Fibroblast of lung (primary cell): ENCODE measurements around the gene EPS8L3. TPM values are rescaled to one million over a fixed set of nuclear protein-coding genes. Genes with fewer than 3 reads are reported as not detected.
"Not testable (repeated sequence)": the region's sequence is repeated elsewhere in the genome, so short reads cannot be mapped to it uniquely, and the experiment has no call there.

Source experiments
- DNase-seq, 2 donors: peaks; one replicate each; pipeline versions ENCODE4 v3.0.0 to v3.0.0-alpha.2; 2010; ENCODE audit warnings: low read depth in 2 of 2
- H2AFZ ChIP-seq: 2 replicates; pipeline ENCODE4 v1.5.1; 2012; ENCODE audit warnings: low read length, control low read depth, inconsistent platforms
- H3K27ac ChIP-seq: 2 replicates; pipeline ENCODE4 v1.5.1; 2011; ENCODE audit warnings: low read length, control low read depth; ENCODE audit not compliant: insufficient read depth
- H3K27me3 ChIP-seq: 2 replicates; pipeline ENCODE4 v1.5.1; 2011; ENCODE audit warnings: mild to moderate bottlenecking, low read length; ENCODE audit not compliant: control insufficient read depth, insufficient read depth
- H3K36me3 ChIP-seq: 2 replicates; pipeline ENCODE4 v1.5.1; 2011; ENCODE audit warnings: low read length; ENCODE audit not compliant: control insufficient read depth, insufficient read depth
- H3K4me1 ChIP-seq: 2 replicates; pipeline ENCODE4 v1.5.1; 2011; ENCODE audit warnings: low read length; ENCODE audit not compliant: control insufficient read depth, insufficient read depth; ENCODE audit errors: extremely low read depth
- H3K4me2 ChIP-seq: 2 replicates; pipeline ENCODE4 v1.5.1; 2011; ENCODE audit warnings: low read length, control low read depth; ENCODE audit not compliant: insufficient read depth; ENCODE audit errors: extremely low read depth
- H3K4me3 ChIP-seq, 4 experiments: fragments of 200-600 bp in 1 of 4; sonication (generic) in 1 of 4; replicated peaks in 1 of 4; 2 replicates each; pipeline ENCODE4 v1.5.1; 2011 to 2016; ENCODE audit warnings: low read length in 4 of 4, low read depth in 3 of 4, mild to moderate bottlenecking in 3 of 4, control low read depth in 2 of 4, inconsistent platforms in 1 of 4, mixed read lengths in 1 of 4; ENCODE audit not compliant: insufficient read depth in 1 of 4; ENCODE audit errors: control extremely low read depth in 1 of 4
- H3K79me2 ChIP-seq: 2 replicates; pipeline ENCODE4 v1.5.1; 2012; ENCODE audit warnings: mild to moderate bottlenecking, low read length, inconsistent platforms; ENCODE audit not compliant: control insufficient read depth, insufficient read depth
- H3K9ac ChIP-seq: 2 replicates; pipeline ENCODE4 v1.5.1; 2011; ENCODE audit warnings: mild to moderate bottlenecking, low read length, control low read depth; ENCODE audit not compliant: insufficient read depth
- H3K9me3 ChIP-seq: 2 replicates; pipeline ENCODE4 v1.5.1; 2012; ENCODE audit warnings: low read depth, low read length; ENCODE audit not compliant: control insufficient read depth, insufficient read depth
- H4K20me1 ChIP-seq: 2 replicates; pipeline ENCODE4 v1.5.1; 2011; ENCODE audit warnings: low read length; ENCODE audit not compliant: control insufficient read depth, insufficient read depth; ENCODE audit errors: extremely low read depth
- CTCF ChIP-seq, 2 donors: IDR thresholded peaks in 1 of 2; conservative IDR thresholded peaks in 1 of 2; 1 replicate in 1 of 2; 2 replicates in 1 of 2; pipeline ENCODE4 v1.5.1; 2011 to 2012; ENCODE audit warnings: low read length in 2 of 2, control low read depth in 1 of 2, inconsistent platforms in 1 of 2, low read depth in 1 of 2, mild to moderate bottlenecking in 1 of 2
- EZH2 ChIP-seq: IDR thresholded peaks from 2 replicates; pipeline ENCODE4 v1.5.1; 2012; ENCODE audit warnings: low read length, control low read depth, mild to moderate bottlenecking; ENCODE audit errors: missing control alignments
- polyA plus RNA-seq, 2 donors: library from polyadenylated mRNA; depleted of rRNA in 1 of 2; stranded (reverse) in 1 of 2; unstranded in 1 of 2; fragments of >200 nt; gene quantifications; 2 replicates each; pipeline ENCODE4 v1.2.1, GENCODE V29; 2011 to 2012; ENCODE audit warnings: missing spikeins in 1 of 2
- total RNA-seq: library from RNA; depleted of rRNA; stranded (reverse); fragments of >200 nt; gene quantifications from 2 replicates; pipeline ENCODE4 v1.2.1, GENCODE V29; 2014

Gene EPS8L3
- total and polyA plus RNA-seq, 2 donors (not counting 1 experiment from before 2014, with no cell fraction given) = not detected

- H3K79me2 ChIP-seq = no peaks in the 10 kb centered on the region
- no peaks in the 10 kb centered on the region for H4K20me1 ChIP-seq
- H3K4me3 ChIP-seq = no peak overlapping the region
- no peak overlapping the region for H3K9ac ChIP-seq
- no peak overlapping the region for H3K4me2 ChIP-seq
- H3K36me3 ChIP-seq = no peaks in the 10 kb centered on the region
- DNase-seq = no peak
- TF ChIP-seq CTCF (conservative IDR thresholded peaks at IDR 0.05 in 1 of 2, IDR thresholded peaks at IDR 0.05 in 1 of 2; ENCODE audit: low read depth in 1 of 2, low read length in 2 of 2) (no peak), EZH2 (no peak)
- no peaks in the 10 kb centered on the region for H3K9me3 ChIP-seq
- peaks cover 9% of the 10 kb centered on the region for H3K4me1 ChIP-seq
- H3K27me3 ChIP-seq = no peaks in the 10 kb centered on the region
- H3K27ac ChIP-seq = no peak overlapping the region
- no peak overlapping the region for H2AFZ ChIP-seq
Measured at GRCh38 chr1:109801791-109802135, 38.0 kb upstream of the EPS8L3 start.

GRCh38 chr1:109800291-109800690 is 36.6 kb upstream of the EPS8L3 start:
- H4K20me1 ChIP-seq = no peaks in the 10 kb centered on the region
- H3K9ac ChIP-seq = no peak overlapping the region
- peaks cover 8% of the 10 kb centered on the region for H3K4me1 ChIP-seq
- H3K79me2 ChIP-seq = no peaks in the 10 kb centered on the region
- no peaks in the 10 kb centered on the region for H3K9me3 ChIP-seq
- no peak overlapping the region for H3K4me2 ChIP-seq
- no peaks in the 10 kb centered on the region for H3K36me3 ChIP-seq
- DNase-seq = no peak
- no peak for TF ChIP-seq CTCF (conservative IDR thresholded peaks at IDR 0.05 in 1 of 2, IDR thresholded peaks at IDR 0.05 in 1 of 2; ENCODE audit: low read depth in 1 of 2, low read length in 2 of 2)
- TF ChIP-seq EZH2 = no peak
- no peak overlapping the region for H3K4me3 ChIP-seq
- H3K27ac ChIP-seq = no peak overlapping the region
- no peak overlapping the region for H2AFZ ChIP-seq
- no peaks in the 10 kb centered on the region for H3K27me3 ChIP-seq

- Histone ChIP-seq H3K9ac (no peak overlapping the region), H3K4me2 (no peak overlapping the region), H3K4me1 (peaks cover 9% of the 10 kb centered on the region), H3K4me3 (no peak overlapping the region), H2AFZ (no peak overlapping the region), H3K79me2 (no peaks in the 10 kb centered on the region), H3K36me3 (no peaks in the 10 kb centered on the region), H3K9me3 (no peaks in the 10 kb centered on the region), H3K27me3 (no peaks in the 10 kb centered on the region), H3K27ac (no peak overlapping the region), H4K20me1 (no peaks in the 10 kb centered on the region)
- DNase-seq = no peak
- TF ChIP-seq CTCF (conservative IDR thresholded peaks at IDR 0.05 in 1 of 2, IDR thresholded peaks at IDR 0.05 in 1 of 2; ENCODE audit: low read depth in 1 of 2, low read length in 2 of 2) = no peak
- TF ChIP-seq EZH2 = no peak
Measured at GRCh38 chr1:109799445-109799844, 35.7 kb upstream of the EPS8L3 start.

DNA sequence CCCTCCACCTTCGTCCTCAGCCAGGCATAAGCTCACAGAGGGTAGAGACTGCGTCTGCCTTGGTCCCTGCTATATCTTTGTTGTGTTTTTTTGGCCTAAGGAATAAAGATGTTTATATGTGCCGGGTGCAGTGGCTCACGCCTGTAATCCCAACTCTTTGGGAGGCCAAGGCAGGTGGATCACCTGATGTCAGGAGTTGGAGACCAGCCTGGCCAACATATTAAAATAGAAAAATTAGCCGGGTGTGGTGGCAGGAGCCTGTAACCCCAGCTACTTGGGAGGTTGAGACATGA is 33.5 kb upstream of the EPS8L3 start:
- H3K4me1 ChIP-seq = peaks cover 23% of the 10 kb centered on the region
- not testable (repeated sequence) for H3K4me3 ChIP-seq, H3K79me2 ChIP-seq, H3K9me3 ChIP-seq, DNase-seq, H3K36me3 ChIP-seq, H3K27me3 ChIP-seq, H3K9ac ChIP-seq, H3K4me2 ChIP-seq, H4K20me1 ChIP-seq, H3K27ac ChIP-seq, H2AFZ ChIP-seq
